ENCODE data around the gene CDC42BPG. TPM values are rescaled to one million over a fixed set of nuclear protein-coding genes. Genes with fewer than 3 reads are reported as not detected.

The CDC42BPG gene
- polyA plus RNA-seq, 1 donor from 2014 or later, result not detected

DNA sequence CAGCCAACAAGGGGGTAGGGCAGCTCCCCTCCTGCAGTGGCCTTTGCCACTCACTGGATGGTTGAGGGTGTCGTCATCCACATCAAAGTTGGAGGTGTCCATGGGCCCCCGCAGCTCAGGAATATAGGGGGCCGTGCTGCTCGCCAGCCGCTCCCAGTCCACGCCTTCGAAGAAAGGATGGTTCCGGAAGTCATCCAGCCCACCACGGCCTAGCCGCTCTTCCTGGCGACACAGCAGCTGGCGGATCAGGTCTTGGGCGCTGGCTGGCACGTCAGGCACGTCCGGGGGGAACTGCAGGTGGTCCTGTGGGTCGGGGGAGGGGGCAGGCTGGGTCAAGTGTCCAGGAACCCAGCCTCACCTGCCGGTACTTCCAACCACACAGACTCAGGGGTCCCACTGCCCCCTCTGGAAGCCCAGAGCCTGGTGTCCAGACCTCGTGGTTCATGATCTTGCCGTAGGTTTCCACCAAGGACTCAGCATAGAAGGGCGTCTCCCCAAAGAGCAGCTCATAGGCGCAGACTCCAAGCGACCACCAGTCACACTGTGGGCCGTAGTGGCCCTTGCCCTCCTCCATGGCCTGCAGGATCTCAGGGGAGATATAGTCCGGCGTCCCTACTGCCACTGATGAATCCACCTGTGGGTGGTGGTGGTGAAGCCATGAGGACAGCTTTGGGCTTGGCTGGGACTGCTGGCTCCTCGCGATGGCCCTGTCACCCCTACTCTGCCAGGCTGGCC lies 5.7 kb downstream of the CDC42BPG start (continued):
- TF ChIP-seq EZH2 (IDR thresholded peaks at IDR 0.05; ENCODE audit: borderline replicate concordance, insufficient read depth, low read length, poor library complexity, severe bottlenecking) (no peak), EP300 (conservative IDR thresholded peaks at IDR 0.05; ENCODE audit: poor library complexity, severe bottlenecking) (no peak)

DNA sequence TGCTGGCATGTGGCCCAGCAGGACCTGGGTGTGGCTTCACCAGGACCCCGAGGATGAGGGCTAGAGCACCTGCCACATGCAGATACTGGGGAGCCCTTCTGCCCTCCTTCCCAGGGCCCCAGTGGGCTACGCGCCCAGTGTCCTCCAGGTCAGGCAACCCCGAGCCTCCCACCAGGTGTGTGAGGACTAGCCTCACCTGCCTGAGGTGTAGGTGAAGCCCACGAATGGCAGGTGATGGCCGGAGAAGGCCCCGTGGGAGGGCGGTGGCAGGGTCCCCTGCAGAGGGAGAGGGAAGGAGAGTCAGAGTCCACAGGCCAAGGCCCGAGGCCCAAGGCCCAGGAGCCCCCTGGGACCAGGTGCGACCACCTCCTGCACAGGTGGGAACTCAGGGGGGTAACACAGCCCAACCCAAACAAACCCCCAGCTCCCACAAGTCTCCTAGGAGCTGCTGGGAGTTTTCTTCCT lies 6.5 kb downstream of the CDC42BPG start:
- H3K79me2 ChIP-seq (replicated peaks; ENCODE audit: insufficient read depth, low read length), result no peaks in the 10 kb centered on the region
- H3F3A ChIP-seq (ENCODE audit: insufficient read depth, low read length, poor library complexity, severe bottlenecking), result no peaks in the 10 kb centered on the region
- H3K27ac ChIP-seq (ENCODE audit: low read length), result no peak overlapping the region
- H3K4me2 ChIP-seq (ENCODE audit: low read length), result no peak overlapping the region
- H3K9me3 ChIP-seq (ENCODE audit: low read length), result no peaks in the 10 kb centered on the region
- no peaks in the 10 kb centered on the region for H3K9me2 ChIP-seq (ENCODE audit: insufficient read depth, low read length)
- H3K36me3 ChIP-seq (ENCODE audit: insufficient read depth, low read length), result no peaks in the 10 kb centered on the region
- no peaks in the 10 kb centered on the region for H3K27me3 ChIP-seq (ENCODE audit: insufficient read depth, low read depth, low read length)
- no peak overlapping the region for H3K9ac ChIP-seq (ENCODE audit: low read length)
- H2AFZ ChIP-seq (ENCODE audit: low read depth, low read length), result no peak overlapping the region
- no peaks in the 10 kb centered on the region for H4K20me1 ChIP-seq (ENCODE audit: insufficient read depth)
- TF ChIP-seq EP300 (conservative IDR thresholded peaks at IDR 0.05; ENCODE audit: poor library complexity, severe bottlenecking) (no peak), POLR2AphosphoS5 (IDR thresholded peaks at IDR 0.05) (no peak), TAF1 (IDR thresholded peaks at IDR 0.05; ENCODE audit: low read depth) (no peak), EZH2 (IDR thresholded peaks at IDR 0.05; ENCODE audit: borderline replicate concordance, insufficient read depth, low read length, poor library complexity, severe bottlenecking) (no peak), RAD21 (conservative IDR thresholded peaks at IDR 0.05) (no peak), REST (IDR thresholded peaks at IDR 0.05; ENCODE audit: borderline replicate concordance) (no peak), SMC3 (conservative IDR thresholded peaks at IDR 0.05; ENCODE audit: poor library complexity) (no peak), MXI1 (conservative IDR thresholded peaks at IDR 0.05; ENCODE audit: poor library complexity, severe bottlenecking) (no peak), CTCF (IDR thresholded peaks at IDR 0.05; ENCODE audit: poor library complexity, severe bottlenecking) (no peak)
- no peak overlapping the region for H3K4me3 ChIP-seq (ENCODE audit: low read length)

GRCh38 chr11:64836448-64837072 lies 7.9 kb downstream of the CDC42BPG start:
- no peaks in the 10 kb centered on the region for H3K9me3 ChIP-seq (ENCODE audit: low read length)
- H4K20me1 ChIP-seq (ENCODE audit: insufficient read depth), result no peaks in the 10 kb centered on the region
- H3K4me3 ChIP-seq (ENCODE audit: low read length), result no peak overlapping the region
- H3K9me2 ChIP-seq (ENCODE audit: insufficient read depth, low read length), result no peaks in the 10 kb centered on the region
- no peaks in the 10 kb centered on the region for H3K36me3 ChIP-seq (ENCODE audit: insufficient read depth, low read length)
- no peak overlapping the region for H3K4me2 ChIP-seq (ENCODE audit: low read length)
- no peaks in the 10 kb centered on the region for H3K79me2 ChIP-seq (replicated peaks; ENCODE audit: insufficient read depth, low read length)
- H3K9ac ChIP-seq (ENCODE audit: low read length), result no peak overlapping the region
- no peaks in the 10 kb centered on the region for H3K27me3 ChIP-seq (ENCODE audit: insufficient read depth, low read depth, low read length)
- no peaks in the 10 kb centered on the region for H3F3A ChIP-seq (ENCODE audit: insufficient read depth, low read length, poor library complexity, severe bottlenecking)
- no peak overlapping the region for H3K27ac ChIP-seq (ENCODE audit: low read length)
- TF ChIP-seq EZH2 (IDR thresholded peaks at IDR 0.05; ENCODE audit: borderline replicate concordance, insufficient read depth, low read length, poor library complexity, severe bottlenecking) (no peak), MXI1 (conservative IDR thresholded peaks at IDR 0.05; ENCODE audit: poor library complexity, severe bottlenecking) (no peak), RAD21 (conservative IDR thresholded peaks at IDR 0.05) (no peak), EP300 (conservative IDR thresholded peaks at IDR 0.05; ENCODE audit: poor library complexity, severe bottlenecking) (no peak), CTCF (IDR thresholded peaks at IDR 0.05; ENCODE audit: poor library complexity, severe bottlenecking) (no peak), REST (IDR thresholded peaks at IDR 0.05; ENCODE audit: borderline replicate concordance) (no peak), POLR2AphosphoS5 (IDR thresholded peaks at IDR 0.05) (no peak), TAF1 (IDR thresholded peaks at IDR 0.05; ENCODE audit: low read depth) (no peak), SMC3 (conservative IDR thresholded peaks at IDR 0.05; ENCODE audit: poor library complexity) (no peak)
- no peak overlapping the region for H2AFZ ChIP-seq (ENCODE audit: low read depth, low read length)
